ENCODE results near the gene CYP46A1.

The CYP46A1 gene

GRCh38 chr14:99727096-99727870, 43.2 kb downstream of the CYP46A1 start:
- FAIRE-seq (no peak), DNase-seq (ENCODE audit: insufficient read length, low spot score) (no peak)
- TF ChIP-seq POLR2A (IDR thresholded peaks at IDR 0.05; ENCODE audit: low read depth, low read length), result no peak

- TF ChIP-seq POLR2A (IDR thresholded peaks at IDR 0.05; ENCODE audit: low read depth, low read length), result no peak
- DNase-seq (ENCODE audit: insufficient read length, low spot score) (no peak), FAIRE-seq (no peak)
Observed at GRCh38 chr14:99728231-99728920, 44.3 kb downstream of the CYP46A1 start.

GRCh38 chr14:99728981-99729451, 44.9 kb downstream of the CYP46A1 start:
- FAIRE-seq, result no peak
- DNase-seq (ENCODE audit: insufficient read length, low spot score), result no peak
- no peak for TF ChIP-seq POLR2A (IDR thresholded peaks at IDR 0.05; ENCODE audit: low read depth, low read length)

GRCh38 chr14:99729991-99730875, 46.1 kb downstream of the CYP46A1 start:
- no peak for TF ChIP-seq POLR2A (IDR thresholded peaks at IDR 0.05; ENCODE audit: low read depth, low read length)
- FAIRE-seq (no peak), DNase-seq (ENCODE audit: insufficient read length, low spot score) (peak; percentile 80)

- no peak for DNase-seq (ENCODE audit: insufficient read length, low spot score)
- TF ChIP-seq POLR2A (IDR thresholded peaks at IDR 0.05; ENCODE audit: low read depth, low read length), result no peak
- no peak for FAIRE-seq
Observed at GRCh38 chr14:99730876-99731546, 46.9 kb downstream of the CYP46A1 start.

GRCh38 chr14:99731547-99732435, 47.7 kb downstream of the CYP46A1 start:
- no peak for TF ChIP-seq POLR2A (IDR thresholded peaks at IDR 0.05; ENCODE audit: low read depth, low read length)
- FAIRE-seq, result no peak

GRCh38 chr14:99732436-99733210, 48.5 kb downstream of the CYP46A1 start:
- no peak for DNase-seq (ENCODE audit: insufficient read length, low spot score)
- no peak for TF ChIP-seq POLR2A (IDR thresholded peaks at IDR 0.05; ENCODE audit: low read depth, low read length)
- FAIRE-seq, result no peak

More at GRCh38 chr14:99731547-99732435, 47.7 kb downstream of the CYP46A1 start:
- no peak for DNase-seq (ENCODE audit: insufficient read length, low spot score)

- FAIRE-seq (no peak), DNase-seq (ENCODE audit: insufficient read length, low spot score) (no peak)
- TF ChIP-seq POLR2A (IDR thresholded peaks at IDR 0.05; ENCODE audit: low read depth, low read length), result no peak
Observed at GRCh38 chr14:99733211-99733539, 49.1 kb downstream of the CYP46A1 start.

- no peak for FAIRE-seq
- no peak for DNase-seq (ENCODE audit: insufficient read length, low spot score)
- no peak for TF ChIP-seq POLR2A (IDR thresholded peaks at IDR 0.05; ENCODE audit: low read depth, low read length)
Observed at GRCh38 chr14:99733540-99734405, 49.7 kb downstream of the CYP46A1 start.

GRCh38 chr14:99734406-99735051, 50.4 kb downstream of the CYP46A1 start:
- TF ChIP-seq POLR2A (IDR thresholded peaks at IDR 0.05; ENCODE audit: low read depth, low read length), result no peak
- FAIRE-seq, result no peak
- DNase-seq (ENCODE audit: insufficient read length, low spot score), result no peak
